Thyroid gland (tissue), 4 donors: ENCODE data around the gene FBXO9. TPM values are rescaled to one million over a fixed set of nuclear protein-coding genes. Genes with fewer than 3 reads are reported as not detected.

ENCODE experiments used
- DNase-seq, 2 donors: peaks; one replicate each; pipeline ENCODE4 v3.0.0-alpha.2; 2019
- H3K27ac ChIP-seq, 3 donors: fragments of 200-600 bp; sonication (generic); 1 replicate in 2 of 3; 2 replicates in 1 of 3; pipeline ENCODE4 v1.5.1; 2016 to 2019; ENCODE audit warnings: mild to moderate bottlenecking in 1 of 3, moderate library complexity in 1 of 3
- H3K27me3 ChIP-seq: fragments of 200-600 bp; sonication (generic); one replicate; pipeline ENCODE4 v1.5.1; 2019
- H3K36me3 ChIP-seq, 2 donors: fragments of 200-600 bp; sonication (generic); one replicate each; pipeline ENCODE4 v1.5.1; 2016 to 2019
- H3K4me1 ChIP-seq, 2 donors: fragments of 200-600 bp; sonication (generic); one replicate each; pipeline ENCODE4 v1.5.1; 2017 to 2019
- H3K4me3 ChIP-seq, 3 donors: fragments of 200-600 bp; sonication (generic); replicated peaks in 1 of 3; 1 replicate in 2 of 3; 2 replicates in 1 of 3; pipeline ENCODE4 v1.5.1; 2016; ENCODE audit warnings: mild to moderate bottlenecking in 1 of 3
- H3K9me3 ChIP-seq: fragments of 200-600 bp; sonication (generic); one replicate; pipeline ENCODE4 v1.5.1; 2017
- CTCF ChIP-seq, 6 experiments: fragments of 200-600 bp in 3 of 6; fragments of 450-650 bp in 3 of 6; sonication (generic) in 3 of 6; IDR thresholded peaks; one replicate each; pipeline ENCODE4 v1.5.1; 2016 to 2019; ENCODE audit warnings: antibody characterized with exemption in 6 of 6, mild to moderate bottlenecking in 2 of 6, inconsistent platforms in 1 of 6, moderate library complexity in 1 of 6
- POLR2A ChIP-seq, 2 donors: fragments of 450-650 bp; IDR thresholded peaks; one replicate each; pipeline ENCODE4 v1.6.1; 2017; ENCODE audit warnings: antibody characterized with exemption in 2 of 2, mild to moderate bottlenecking in 2 of 2, moderate library complexity in 1 of 2
- WGBS, 2 donors: methylation state at CpG; one replicate each; pipeline ENCODE4 v1.1.5; 2017; 5-methylcytosine and 5-hydroxymethylcytosine counted together
- intact Hi-C: fragments of 100-400 bp; cut with DNase I; formaldehyde crosslinking; loops from one replicate; pipeline ENCODE4 v1.15.1; 2023
- total RNA-seq, 4 donors: library from RNA; depleted of rRNA; stranded (reverse); fragments of >200 nt; gene quantifications; one replicate each; pipeline ENCODE4 v1.2.3, GENCODE V29; 2016

Gene FBXO9
- total RNA-seq, 4 donors from 2014 or later = 62.1 to 77.4 (median 76.4) TPM

GRCh38 chr6:53124131-53124800 is 59.1 kb downstream of the FBXO9 start:
- Histone ChIP-seq H3K27me3 (no peaks in the 10 kb centered on the region), H3K4me3 (no peak overlapping the region), H3K27ac (no peak overlapping the region), H3K36me3 (no peaks in the 10 kb centered on the region), H3K9me3 (no peaks in the 10 kb centered on the region), H3K4me1 (no peaks in the 10 kb centered on the region)
- no peak for DNase-seq
- intact Hi-C loops = no loop called here
- TF ChIP-seq POLR2A (IDR thresholded peaks at IDR 0.05) (no peak), CTCF (IDR thresholded peaks at IDR 0.05) (no peak)
- 94 to 95% methylated on average over 10 of the region's 10 CpGs for WGBS, 2 donors

- intact Hi-C loops = no loop called here
- WGBS, 2 donors = 94 to 97% methylated on average over 4 of the region's 4 CpGs
- no peaks in the 10 kb centered on the region for H3K4me1 ChIP-seq
- no peaks in the 10 kb centered on the region for H3K36me3 ChIP-seq
- no peaks in the 10 kb centered on the region for H3K9me3 ChIP-seq
- H3K4me3 ChIP-seq = no peak overlapping the region
- TF ChIP-seq CTCF (IDR thresholded peaks at IDR 0.05) = no peak
- no peak for DNase-seq
- no peaks in the 10 kb centered on the region for H3K27me3 ChIP-seq
- H3K27ac ChIP-seq = no peak overlapping the region
Observed at GRCh38 chr6:53125276-53125675, 60.1 kb downstream of the FBXO9 start.

GRCh38 chr6:53128842-53129241 is 63.6 kb downstream of the FBXO9 start:
- intact Hi-C loops = no loop called here
- H3K9me3 ChIP-seq = no peaks in the 10 kb centered on the region
- WGBS, 2 donors = 90 to 91% methylated on average over 5 of the region's 5 CpGs
- no peaks in the 10 kb centered on the region for H3K36me3 ChIP-seq
- H3K27me3 ChIP-seq = no peaks in the 10 kb centered on the region
- no peaks in the 10 kb centered on the region for H3K4me1 ChIP-seq
- TF ChIP-seq CTCF (IDR thresholded peaks at IDR 0.05) (no peak), POLR2A (IDR thresholded peaks at IDR 0.05) (no peak)
- DNase-seq = no peak
- no peak overlapping the region for H3K4me3 ChIP-seq
- H3K27ac ChIP-seq = no peak overlapping the region

- H3K36me3 ChIP-seq = no peaks in the 10 kb centered on the region
- H3K27ac ChIP-seq = no peak overlapping the region
- no peaks in the 10 kb centered on the region for H3K4me1 ChIP-seq
- no peaks in the 10 kb centered on the region for H3K9me3 ChIP-seq
- H3K27me3 ChIP-seq = no peaks in the 10 kb centered on the region
- H3K4me3 ChIP-seq = no peak overlapping the region
- DNase-seq = no peak
- no peak for TF ChIP-seq POLR2A (IDR thresholded peaks at IDR 0.05)
- no peak for TF ChIP-seq CTCF (IDR thresholded peaks at IDR 0.05)
- 87 to 92% methylated on average over 6 of the region's 6 CpGs for WGBS, 2 donors
- intact Hi-C loops = no loop called here
Observed at GRCh38 chr6:53130569-53131290, 65.5 kb downstream of the FBXO9 start.

- no peak for DNase-seq
- Histone ChIP-seq H3K4me1 (no peaks in the 10 kb centered on the region), H3K4me3 (no peak overlapping the region), H3K36me3 (no peaks in the 10 kb centered on the region), H3K27me3 (no peaks in the 10 kb centered on the region), H3K9me3 (no peaks in the 10 kb centered on the region), H3K27ac (no peak overlapping the region)
- TF ChIP-seq CTCF (IDR thresholded peaks at IDR 0.05) = no peak
- TF ChIP-seq POLR2A (IDR thresholded peaks at IDR 0.05) = no peak
- intact Hi-C loops = no loop called here
- 83 to 86% methylated on average over 13 to 16 of the region's 16 CpGs for WGBS, 2 donors
Observed at GRCh38 chr6:53133961-53134360, 68.8 kb downstream of the FBXO9 start.
